NK-92 treated with Interleukin-12 subunit alpha and Interleukin-12 subunit beta, amount 100 ng/mL, for 24 hours (cell line): ENCODE results near the gene MYRIP.
"Not testable (repeated sequence)": the region's sequence is repeated elsewhere in the genome, so short reads cannot be mapped to it uniquely, and the experiment has no call there.

Experiments used
- DNase-seq: peaks from one replicate; lab custom pipeline; 2025; lab: John Stamatoyannopoulos, UW

The MYRIP gene

DNA sequence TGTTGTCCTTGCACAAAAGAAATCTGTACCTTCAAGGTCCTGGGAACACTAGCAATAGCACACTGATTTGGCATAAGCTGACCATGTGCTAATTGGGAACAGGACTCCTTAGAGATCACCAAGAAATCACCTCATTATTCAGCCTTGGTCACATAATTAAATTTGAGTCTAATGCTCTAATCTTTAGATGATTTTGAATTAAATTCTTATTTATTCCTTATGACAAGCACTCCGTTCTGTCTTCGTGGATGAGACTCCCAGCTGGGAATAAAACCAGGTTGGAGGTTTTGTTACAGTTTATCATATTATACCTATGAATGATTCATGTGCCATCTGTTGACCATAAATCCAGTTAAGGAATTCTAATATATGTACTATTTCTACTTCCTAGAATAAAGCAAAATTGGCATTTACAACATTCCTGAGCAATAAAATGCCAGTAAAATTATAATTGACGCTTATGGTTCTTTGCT lies 162.2 kb downstream of the MYRIP start:
- DNase-seq = no peak

DNA sequence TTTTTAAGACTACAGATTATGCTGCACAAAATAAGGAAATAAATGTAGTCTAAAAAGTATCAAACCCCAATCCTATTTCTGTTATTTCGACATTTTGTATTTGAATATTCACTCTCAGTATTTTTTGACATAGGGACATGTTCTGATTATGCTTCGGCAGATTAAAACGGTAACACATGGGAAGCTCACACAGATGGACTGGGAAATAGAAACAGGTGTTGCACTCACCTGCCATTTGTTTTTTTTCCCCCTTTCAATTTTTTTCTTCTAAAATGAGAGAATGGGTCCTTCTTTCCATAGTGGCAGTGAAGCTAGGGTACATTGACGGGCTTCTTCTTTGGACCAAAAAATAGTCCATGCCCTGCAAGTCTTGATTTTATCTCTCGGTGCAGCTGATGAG lies 163.1 kb downstream of the MYRIP start:
- DNase-seq = no peak

DNA sequence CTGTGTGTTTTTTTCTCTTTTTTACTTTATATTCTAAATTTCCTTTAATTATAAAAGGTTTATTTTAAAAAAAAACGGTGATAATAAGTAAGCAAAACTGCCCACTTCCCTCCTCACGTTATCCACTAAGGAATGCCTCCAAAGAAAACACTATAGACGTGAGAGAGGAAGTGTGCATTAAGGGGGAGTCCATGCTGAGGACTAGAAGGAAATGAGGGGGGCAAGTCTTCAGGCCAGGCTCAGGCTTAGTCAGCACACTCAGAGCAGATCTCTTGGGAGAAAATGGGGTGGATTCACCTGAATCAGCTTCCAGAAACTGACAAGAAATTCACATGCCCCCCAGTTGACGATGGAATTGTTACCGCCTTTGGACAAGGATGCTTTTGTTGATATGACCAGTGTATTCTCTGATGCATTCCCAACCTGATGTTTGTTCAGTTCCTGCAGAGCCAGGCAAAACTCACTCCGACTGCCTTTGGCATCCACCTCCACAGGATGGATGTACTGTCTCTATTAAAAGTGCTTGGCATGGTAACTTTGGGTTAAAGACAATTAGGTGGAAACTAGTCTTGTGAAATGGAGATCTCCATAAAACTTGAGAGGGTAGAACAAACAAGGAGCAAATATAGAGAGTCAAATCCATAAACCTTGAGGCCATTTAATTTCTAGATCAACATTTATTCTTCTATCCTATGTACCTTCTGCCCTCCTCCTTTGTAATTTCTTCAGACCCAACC lies 167.8 kb downstream of the MYRIP start:
- no peak for DNase-seq

- no peak for DNase-seq
Observed at GRCh38 chr3:39978308-39978707, 168.9 kb downstream of the MYRIP start.

GRCh38 chr3:39980058-39980457 lies 170.6 kb downstream of the MYRIP start:
- DNase-seq = no peak

DNA sequence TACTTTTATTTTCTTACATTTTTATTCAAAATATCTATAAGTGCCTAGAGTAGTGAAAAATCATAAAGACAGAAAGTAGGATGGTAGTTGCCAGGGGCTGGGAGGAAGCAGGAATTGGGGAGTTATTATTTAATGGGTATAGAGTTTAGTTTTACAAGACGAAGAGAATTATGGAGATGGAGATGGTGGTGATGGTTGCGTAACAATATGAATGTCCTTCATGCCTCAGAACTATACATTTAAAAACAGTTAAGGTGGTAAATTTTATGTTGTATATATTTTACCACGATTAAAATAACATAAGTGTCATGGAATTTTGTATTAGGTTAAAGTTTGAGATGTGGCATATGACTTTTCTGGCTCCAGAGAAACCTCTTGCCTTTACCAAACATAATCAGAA lies 171.4 kb downstream of the MYRIP start:
- DNase-seq = no peak

- no peak for DNase-seq
Observed at GRCh38 chr3:39981547-39982184, 172.3 kb downstream of the MYRIP start.

GRCh38 chr3:39982665-39983357 lies 173.4 kb downstream of the MYRIP start:
- no peak for DNase-seq

- DNase-seq = no peak
Observed at GRCh38 chr3:39989746-39990145, 180.3 kb downstream of the MYRIP start.

GRCh38 chr3:39990532-39990931 lies 181.1 kb downstream of the MYRIP start:
- DNase-seq = no peak

GRCh38 chr3:40008796-40009195 lies 199.4 kb downstream of the MYRIP start:
- DNase-seq = no peak

DNA sequence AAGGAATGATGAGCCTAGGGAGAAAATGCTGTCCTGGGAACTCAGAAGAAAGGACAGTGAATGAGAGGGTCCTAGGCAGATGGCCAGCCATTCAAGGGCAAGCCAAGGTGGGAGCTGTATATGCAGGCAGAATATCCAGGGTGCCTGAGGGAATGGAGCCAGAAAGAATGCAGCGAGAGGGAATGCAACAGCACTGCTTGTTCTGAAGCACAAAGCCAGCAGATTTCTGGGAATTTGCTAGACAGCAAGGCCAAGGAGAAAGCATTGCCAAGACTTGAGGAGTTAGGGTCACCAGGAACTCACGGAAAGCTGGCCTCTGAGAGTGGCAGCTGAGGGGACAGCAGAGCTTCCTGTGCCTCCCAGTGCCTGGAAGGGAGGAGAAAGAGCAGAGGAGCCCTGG lies 200.6 kb downstream of the MYRIP start:
- DNase-seq = no peak

DNA sequence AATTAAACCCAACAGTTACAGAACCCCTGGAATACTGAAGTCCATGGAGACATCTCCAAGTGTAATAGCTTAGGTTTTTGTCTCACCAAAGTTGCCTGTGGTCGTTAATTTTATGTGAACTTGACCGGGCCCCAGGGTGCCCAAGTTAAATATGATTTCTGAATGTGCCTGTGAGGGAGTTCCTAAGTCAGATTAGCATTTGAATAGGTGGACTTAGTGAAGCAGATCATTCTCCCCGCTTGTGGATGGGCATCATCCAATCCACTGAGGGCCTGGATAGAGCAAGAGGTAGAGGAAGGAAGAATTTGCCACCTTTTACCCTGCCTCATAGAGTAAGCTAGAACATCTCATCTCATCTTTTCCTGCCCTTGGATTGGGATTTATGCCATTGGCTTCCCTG lies 203.0 kb downstream of the MYRIP start:
- DNase-seq = no peak

DNA sequence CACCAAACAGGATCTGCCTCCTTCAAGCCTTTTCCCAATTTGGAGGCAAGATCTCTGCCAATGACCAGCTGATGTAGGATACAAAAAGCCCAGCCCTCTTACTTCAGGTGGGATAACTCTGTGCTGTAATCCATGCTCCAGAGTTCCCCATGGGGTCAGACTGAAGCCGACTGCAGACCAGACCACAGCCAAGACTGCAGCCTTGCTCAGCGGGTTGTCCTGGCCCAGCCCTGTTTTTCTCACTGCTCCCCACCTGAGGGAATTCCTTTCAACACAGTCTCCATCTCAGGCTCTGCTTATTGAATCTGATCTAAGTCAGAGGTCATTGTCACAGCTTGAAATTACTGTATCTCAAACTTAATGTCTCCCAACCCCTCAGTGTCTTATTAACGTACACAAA lies 207.0 kb downstream of the MYRIP start:
- no peak for DNase-seq

- no peak for DNase-seq
Observed at GRCh38 chr3:40018369-40018768, 209.0 kb downstream of the MYRIP start.

DNA sequence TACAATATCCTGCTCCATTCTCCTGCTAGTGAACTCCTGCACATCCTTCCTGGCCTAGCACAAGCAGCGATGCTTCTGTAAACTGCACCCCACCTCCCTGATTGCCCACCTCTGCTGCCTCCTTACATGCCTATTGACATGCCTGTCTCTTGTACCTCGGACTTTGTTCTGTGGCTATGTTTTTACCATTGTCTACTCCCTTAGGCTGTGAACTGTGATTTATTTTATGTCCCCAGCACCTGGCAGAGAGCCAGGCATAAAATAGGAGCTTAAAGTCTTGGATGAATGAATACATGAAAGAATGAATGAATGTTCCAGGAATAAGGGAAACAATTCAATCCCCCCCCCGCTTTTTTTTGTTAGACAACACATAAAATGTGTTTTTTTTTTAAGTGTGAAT lies 210.0 kb downstream of the MYRIP start:
- DNase-seq = no peak

DNA sequence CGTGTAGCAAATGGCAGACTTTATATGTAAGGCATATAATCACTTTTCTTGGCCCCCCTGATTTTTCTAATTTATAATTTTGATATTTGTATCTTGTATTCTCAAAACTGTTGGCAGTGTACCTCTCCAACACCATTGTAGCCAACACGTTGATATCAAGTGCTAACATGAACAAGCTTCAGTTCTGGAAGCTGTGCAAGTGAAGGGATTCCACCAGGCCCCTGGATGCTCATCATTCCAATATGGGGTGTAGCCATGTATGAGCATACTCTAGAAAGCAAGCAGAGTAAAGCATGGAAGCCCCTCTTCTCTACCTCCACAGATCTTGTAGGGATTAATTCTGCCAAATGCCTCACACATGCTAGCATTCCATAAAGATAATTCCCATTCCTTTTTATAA lies 211.3 kb downstream of the MYRIP start:
- no peak for DNase-seq

DNA sequence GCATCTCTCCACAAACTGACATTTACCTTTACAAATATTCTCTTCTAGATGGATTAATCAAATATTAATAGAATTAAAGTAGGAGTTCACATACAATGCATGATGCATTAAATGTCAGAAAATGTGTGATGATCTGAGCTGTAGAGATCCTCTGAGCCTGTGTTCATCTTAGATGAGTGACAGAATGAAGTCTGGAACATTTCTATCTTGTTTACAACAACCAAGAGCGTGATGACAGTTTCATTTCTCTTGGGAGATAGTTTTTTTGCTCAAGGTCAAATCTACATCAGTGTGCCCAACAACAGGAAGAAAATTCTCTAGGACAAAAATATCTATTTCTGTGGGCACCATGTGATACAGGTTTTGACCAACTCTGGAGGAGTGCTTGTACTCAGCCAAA lies 211.9 kb downstream of the MYRIP start:
- DNase-seq = no peak

DNA sequence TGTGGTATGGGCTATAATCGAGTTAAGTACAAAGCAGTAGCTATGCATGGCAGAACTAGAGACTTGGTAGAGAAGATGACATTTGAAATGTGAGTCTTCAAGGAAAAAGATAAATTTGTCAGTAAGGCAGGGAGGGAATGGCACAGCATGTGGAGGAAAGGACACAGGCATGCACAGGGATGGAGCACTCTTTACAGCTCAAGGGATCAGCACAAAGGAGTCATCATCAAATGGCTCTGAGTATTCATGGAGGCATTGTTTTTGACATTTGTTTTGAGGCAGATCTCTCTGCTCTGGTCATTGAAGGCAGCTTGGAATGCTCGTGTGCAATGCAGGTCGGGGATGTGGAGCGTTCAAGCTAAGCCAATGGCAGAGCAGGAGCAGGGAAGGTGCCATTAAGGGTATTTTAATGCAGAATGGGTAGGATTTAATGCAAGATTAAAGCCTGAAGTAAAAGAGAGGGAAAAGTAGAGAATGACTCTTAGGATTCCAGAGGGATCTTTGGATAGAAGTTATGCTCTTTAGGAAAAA lies 213.0 kb downstream of the MYRIP start:
- no peak for DNase-seq

GRCh38 chr3:40024526-40024925 lies 215.1 kb downstream of the MYRIP start:
- DNase-seq = no peak

- not testable (repeated sequence) for DNase-seq
Observed at GRCh38 chr3:40025892-40026291, 216.5 kb downstream of the MYRIP start.

- DNase-seq = no peak
Observed at GRCh38 chr3:40035177-40035576, 225.8 kb downstream of the MYRIP start.

- no peak for DNase-seq
Observed at GRCh38 chr3:40037582-40037981, 228.2 kb downstream of the MYRIP start.
